Uterus (tissue), 4 donors: Measurements from ENCODE around the gene EIF5A2. TPM values are rescaled to one million over a fixed set of nuclear protein-coding genes. Genes with fewer than 3 reads are reported as not detected.

Experiments
- DNase-seq, 2 donors: peaks; one replicate each; pipeline ENCODE4 v3.0.0-alpha.2; 2019 to 2020
- H3K27ac ChIP-seq, 2 donors: fragments of 200-600 bp; sonication (generic); 1 replicate in 1 of 2; 2 replicates in 1 of 2; pipeline ENCODE4 v1.5.1; 2016 to 2018
- H3K27me3 ChIP-seq, 2 donors: fragments of 200-600 bp; sonication (generic); one replicate each; pipeline ENCODE4 v1.5.1; 2018 to 2019; ENCODE audit warnings: control low read depth in 1 of 2
- H3K36me3 ChIP-seq, 2 donors: fragments of 200-600 bp; sonication (generic); one replicate each; pipeline ENCODE4 v1.5.1; 2019; ENCODE audit warnings: control low read depth in 1 of 2
- H3K4me1 ChIP-seq, 2 donors: fragments of 200-600 bp; sonication (generic); one replicate each; pipeline ENCODE4 v1.5.1; 2018 to 2019; ENCODE audit warnings: control low read depth in 1 of 2
- H3K4me3 ChIP-seq, 2 donors: fragments of 200-600 bp; sonication (generic); 1 replicate in 1 of 2; 2 replicates in 1 of 2; pipeline ENCODE4 v1.5.1; 2018 to 2019; ENCODE audit warnings: mild to moderate bottlenecking in 1 of 2
- H3K9me3 ChIP-seq, 2 donors: fragments of 200-600 bp; sonication (generic); one replicate each; pipeline ENCODE4 v1.5.1; 2019; ENCODE audit warnings: control low read depth in 1 of 2
- POLR2A ChIP-seq, 2 donors: fragments of 450-650 bp; IDR thresholded peaks; one replicate each; pipeline ENCODE4 v1.6.1; 2016; ENCODE audit warnings: antibody characterized with exemption in 2 of 2, mild to moderate bottlenecking in 1 of 2, moderate library complexity in 1 of 2
- intact Hi-C: fragments of 100-400 bp; cut with DNase I; formaldehyde crosslinking; loops from one replicate; pipeline ENCODE4 v1.15.1; 2023; ENCODE audit warnings: low total_unique reads
- total RNA-seq, 4 donors: library from RNA; depleted of rRNA in 3 of 4; stranded (reverse); fragments of >200 nt in 3 of 4; gene quantifications; one replicate each; pipeline versions ENCODE4 v1.1.0 to v1.2.4, GENCODE V29; 2014 to 2023
- TF ChIP-seq, protein P1 (sequence below), 4 experiments: fragments of 200-600 bp in 2 of 4; fragments of 450-650 bp in 2 of 4; sonication (generic) in 2 of 4; IDR thresholded peaks; one replicate each; pipeline ENCODE4 v1.5.1; 2016 to 2019; ENCODE audit warnings: antibody characterized with exemption in 4 of 4, mild to moderate bottlenecking in 2 of 4, moderate library complexity in 1 of 4
- donor health status: DM: yes; HTN: yes; CAD: no.

Gene EIF5A2
- 10 to 100 TPM in 1 of 4 donors, 1 to 10 TPM in 3; 2.8 to 20.5 (median 7.0) TPM for total RNA-seq

DNA sequence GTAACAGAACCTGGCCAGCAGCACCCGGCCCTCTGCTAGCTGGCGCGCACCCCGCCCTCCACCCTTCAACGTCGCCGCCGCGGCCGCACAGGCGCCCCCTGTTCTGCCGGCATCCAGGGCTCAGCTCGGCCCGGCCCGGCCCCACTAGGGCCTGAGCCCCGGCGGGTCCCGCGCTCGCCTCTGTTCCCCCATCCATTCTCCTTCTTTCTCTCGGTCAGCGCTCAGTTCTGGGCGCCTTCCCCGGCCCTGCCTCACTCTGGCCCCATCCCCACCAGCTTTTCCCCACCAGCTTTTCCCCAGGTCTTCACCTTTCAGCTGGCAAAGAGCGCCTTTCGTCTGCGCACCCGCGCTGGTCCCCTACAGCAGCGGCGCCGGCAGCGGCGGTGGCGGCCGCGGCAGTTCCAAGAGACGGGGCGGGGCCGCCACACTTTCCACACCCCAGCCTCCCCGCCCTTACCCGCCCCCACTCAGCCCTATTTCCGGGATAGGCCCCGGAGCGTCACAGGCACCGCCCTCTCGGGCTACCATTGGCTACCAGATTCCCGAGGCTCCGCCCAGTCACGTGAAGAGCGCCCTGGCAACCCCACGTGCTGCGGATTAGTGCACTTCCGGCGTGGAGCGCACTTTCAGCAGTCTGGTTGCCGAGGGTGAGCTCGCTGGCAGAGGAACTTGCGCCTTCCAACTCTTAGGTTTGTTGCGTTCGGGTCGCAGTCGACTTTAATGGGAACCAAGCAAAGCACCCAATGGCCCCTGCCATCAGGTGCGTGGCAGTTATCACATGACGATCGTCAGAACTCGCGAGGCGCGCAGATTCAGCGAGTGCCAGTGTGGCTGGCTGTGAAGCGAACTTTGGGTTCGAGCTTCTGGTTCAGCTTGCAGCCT is at the start of gene EIF5A2:
Gene EIF5A2, minus strand, starts transcription at position 403 of the 882 bp plus-strand sequence. CDS start 831 bp downstream, outside the sequence.
- peak; percentile 92 to 95 for DNase-seq
- H3K4me1 ChIP-seq: no peaks in the 10 kb centered on the region
- H3K27me3 ChIP-seq: no peaks in the 10 kb centered on the region
- H3K27ac ChIP-seq: peak within 1 kb of the TSS; percentile 54 to 69
- peak within 1 kb of the TSS; percentile 52 to 61 for H3K4me3 ChIP-seq
- no peaks in the 10 kb centered on the region for H3K36me3 ChIP-seq
- peaks cover 0 to 4% of the 10 kb centered on the region in 2 donors for H3K9me3 ChIP-seq
- intact Hi-C loops: no loop called here
- peak; percentile 32 to 56 for TF ChIP-seq POLR2A (IDR thresholded peaks at IDR 0.05)
- TF ChIP-seq, protein P1, sequence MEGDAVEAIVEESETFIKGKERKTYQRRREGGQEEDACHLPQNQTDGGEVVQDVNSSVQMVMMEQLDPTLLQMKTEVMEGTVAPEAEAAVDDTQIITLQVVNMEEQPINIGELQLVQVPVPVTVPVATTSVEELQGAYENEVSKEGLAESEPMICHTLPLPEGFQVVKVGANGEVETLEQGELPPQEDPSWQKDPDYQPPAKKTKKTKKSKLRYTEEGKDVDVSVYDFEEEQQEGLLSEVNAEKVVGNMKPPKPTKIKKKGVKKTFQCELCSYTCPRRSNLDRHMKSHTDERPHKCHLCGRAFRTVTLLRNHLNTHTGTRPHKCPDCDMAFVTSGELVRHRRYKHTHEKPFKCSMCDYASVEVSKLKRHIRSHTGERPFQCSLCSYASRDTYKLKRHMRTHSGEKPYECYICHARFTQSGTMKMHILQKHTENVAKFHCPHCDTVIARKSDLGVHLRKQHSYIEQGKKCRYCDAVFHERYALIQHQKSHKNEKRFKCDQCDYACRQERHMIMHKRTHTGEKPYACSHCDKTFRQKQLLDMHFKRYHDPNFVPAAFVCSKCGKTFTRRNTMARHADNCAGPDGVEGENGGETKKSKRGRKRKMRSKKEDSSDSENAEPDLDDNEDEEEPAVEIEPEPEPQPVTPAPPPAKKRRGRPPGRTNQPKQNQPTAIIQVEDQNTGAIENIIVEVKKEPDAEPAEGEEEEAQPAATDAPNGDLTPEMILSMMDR (IDR thresholded peaks at IDR 0.05): no peak

DNA sequence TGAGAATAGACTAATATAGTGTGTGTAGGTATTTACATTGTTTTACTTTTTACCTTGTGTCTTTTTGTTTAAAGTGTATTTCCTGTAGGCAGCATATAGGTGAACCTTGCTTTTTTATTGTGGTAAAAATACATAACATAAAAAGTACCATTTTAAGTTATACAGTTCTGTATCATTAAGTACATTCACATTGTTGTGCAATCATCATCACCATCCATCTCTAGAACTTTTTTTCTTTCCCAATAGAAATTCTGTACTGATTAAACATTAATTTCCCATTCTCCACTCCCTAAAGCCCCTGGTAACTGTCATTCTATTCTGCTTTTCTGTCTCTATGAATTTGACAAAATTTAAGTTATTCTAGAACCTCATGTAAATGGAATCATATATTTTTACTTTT is 48.2 kb upstream of the EIF5A2 start:
- Histone ChIP-seq H3K36me3 (no peaks in the 10 kb centered on the region), H3K27me3 (no peaks in the 10 kb centered on the region), H3K9me3 (no peaks in the 10 kb centered on the region), H3K4me1 (no peaks in the 10 kb centered on the region), H3K27ac (no peak overlapping the region), H3K4me3 (no peak overlapping the region)
- no peak for DNase-seq
- intact Hi-C loops: no loop called here
- TF ChIP-seq POLR2A (IDR thresholded peaks at IDR 0.05): no peak
- TF ChIP-seq, protein P1 (IDR thresholded peaks at IDR 0.05): no peak

DNA sequence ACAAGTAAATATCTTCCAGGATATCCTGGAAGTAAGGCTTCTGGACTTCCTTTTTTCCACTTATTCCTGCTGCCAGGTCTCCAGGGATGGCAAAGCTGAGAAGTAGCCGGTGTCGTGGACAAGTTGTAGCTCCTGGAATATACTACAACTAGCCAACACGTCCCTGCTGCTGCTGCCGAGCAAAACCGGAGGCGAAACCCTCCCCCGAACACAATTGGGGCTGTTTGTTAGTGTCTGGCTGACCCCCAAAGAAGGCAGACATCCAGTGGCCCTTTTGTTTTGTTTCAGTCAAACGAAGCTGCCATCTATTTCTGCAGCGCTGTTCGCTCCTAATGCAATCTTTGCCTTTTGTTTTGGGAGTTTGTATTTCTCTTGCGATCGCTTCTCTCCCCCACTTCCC is 45.3 kb upstream of the EIF5A2 start:
- H3K36me3 ChIP-seq: no peaks in the 10 kb centered on the region
- intact Hi-C loops: no loop called here

DNA sequence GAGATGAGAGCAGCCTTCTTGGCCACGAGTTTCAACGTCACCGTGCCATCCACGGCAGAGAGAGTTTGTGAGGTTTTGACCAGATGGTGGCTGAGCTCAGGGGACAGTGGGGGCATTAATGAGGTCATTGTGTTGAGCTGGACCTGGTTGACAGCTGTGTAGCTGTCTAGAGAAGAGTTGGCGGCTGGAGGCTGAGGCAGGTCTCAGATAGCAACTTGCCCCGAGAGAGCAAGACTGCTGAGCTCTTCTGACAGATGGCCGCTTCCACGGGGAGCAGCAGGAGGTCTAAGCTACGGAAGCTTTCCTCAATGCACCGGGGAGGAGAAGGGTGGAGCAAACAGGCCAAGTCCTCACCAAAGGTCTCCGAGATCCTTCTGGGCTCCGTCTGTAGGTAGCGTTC is 44.8 kb upstream of the EIF5A2 start:
- no peak for DNase-seq
- Histone ChIP-seq H3K4me3 (no peak overlapping the region), H3K36me3 (no peaks in the 10 kb centered on the region), H3K27ac (no peak overlapping the region), H3K9me3 (no peaks in the 10 kb centered on the region), H3K27me3 (no peaks in the 10 kb centered on the region), H3K4me1 (no peaks in the 10 kb centered on the region)
- TF ChIP-seq POLR2A (IDR thresholded peaks at IDR 0.05): no peak
- TF ChIP-seq, protein P1 (IDR thresholded peaks at IDR 0.05): no peak
- intact Hi-C loops: no loop called here

More for the DNA sequence above, 45.3 kb upstream of the EIF5A2 start:
- DNase-seq: no peak
- TF ChIP-seq POLR2A (IDR thresholded peaks at IDR 0.05): no peak
- TF ChIP-seq, protein P1 (IDR thresholded peaks at IDR 0.05): no peak
- H3K4me1 ChIP-seq: no peaks in the 10 kb centered on the region
- H3K9me3 ChIP-seq: no peaks in the 10 kb centered on the region
- H3K27me3 ChIP-seq: no peaks in the 10 kb centered on the region
- no peak overlapping the region for H3K27ac ChIP-seq
- H3K4me3 ChIP-seq: no peak overlapping the region

DNA sequence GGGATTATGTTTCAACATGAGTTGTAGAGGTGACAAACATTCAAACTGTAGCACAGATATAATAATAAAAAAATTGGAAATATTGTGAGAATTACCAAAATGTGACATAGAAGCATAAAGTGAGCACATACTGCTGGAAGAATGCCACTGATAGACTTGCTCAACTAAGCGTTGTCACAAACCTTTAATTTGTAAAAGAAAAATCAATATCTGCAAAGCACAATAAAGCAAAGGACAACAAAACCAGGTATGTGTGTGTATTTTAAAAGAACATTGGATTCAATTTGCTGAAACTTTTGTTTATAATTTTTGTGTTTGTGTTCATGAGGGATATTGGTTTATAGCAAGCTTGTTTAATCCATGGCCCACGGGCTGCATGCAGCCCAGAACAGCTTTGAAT is 40.8 kb upstream of the EIF5A2 start:
- intact Hi-C loops: no loop called here
- no peak overlapping the region for H3K4me3 ChIP-seq
- TF ChIP-seq, protein P1 (IDR thresholded peaks at IDR 0.05): no peak
- TF ChIP-seq POLR2A (IDR thresholded peaks at IDR 0.05): no peak

More for the DNA sequence above, 40.8 kb upstream of the EIF5A2 start:
- no peaks in the 10 kb centered on the region for H3K4me1 ChIP-seq
- no peaks in the 10 kb centered on the region for H3K36me3 ChIP-seq
- H3K27ac ChIP-seq: no peak overlapping the region
- no peaks in the 10 kb centered on the region for H3K27me3 ChIP-seq
- DNase-seq: no peak
- H3K9me3 ChIP-seq: no peaks in the 10 kb centered on the region
